SK-N-MC (cell line): ENCODE measurements around the gene TAF6L.

ENCODE experiments used
- EZH2 ChIP-seq: fragments of 200-600 bp; sonication (generic); IDR thresholded peaks from one replicate; pipeline ENCODE4 v1.6.1; 2017; ENCODE audit warnings: antibody characterized with exemption
- POLR2AphosphoS5 ChIP-seq: IDR thresholded peaks from 2 replicates; pipeline ENCODE4 v1.6.1; 2012; ENCODE audit warnings: mild to moderate bottlenecking, low read depth, low read length, borderline replicate concordance

DNA sequence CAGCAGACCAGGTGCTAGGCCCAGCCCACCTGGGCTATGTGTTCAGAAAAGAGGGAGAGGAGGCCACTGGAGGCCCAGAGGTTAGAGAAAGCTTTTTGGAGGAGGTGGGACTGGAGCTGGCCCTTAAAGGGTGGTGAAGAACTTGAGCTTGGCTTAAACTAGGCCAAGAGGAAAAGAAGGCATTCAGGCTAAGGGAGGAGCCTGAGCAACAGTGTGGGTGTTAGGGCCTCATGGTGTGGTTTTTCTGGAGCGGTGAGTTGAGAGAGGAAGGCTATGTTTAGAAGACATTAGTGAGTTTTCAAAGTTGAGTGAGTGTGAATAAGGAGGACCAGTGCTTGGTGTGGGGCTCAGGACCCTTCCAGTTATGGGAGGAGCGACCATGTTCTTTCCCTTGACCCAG, 6.2 kb downstream of the TAF6L start:
- TF ChIP-seq POLR2AphosphoS5 (no peak), EZH2 (no peak)
